Measurements from ENCODE around the gene SNRNP48. TPM values are rescaled to one million over a fixed set of nuclear protein-coding genes. Genes with fewer than 3 reads are reported as not detected.

The SNRNP48 gene
- total and polyA plus RNA-seq, 2 of the 4 experiments (the other 2 are of a cell fraction): 5.2 to 6.2 TPM

- Histone ChIP-seq H3K4me2 (ENCODE audit: low read depth, low read length) (no peak overlapping the region), H3K9me1 (ENCODE audit: insufficient read depth, low read length) (no peaks in the 10 kb centered on the region), H3K4ac (ENCODE audit: low read depth, low read length) (no peak overlapping the region), H2AK5ac (ENCODE audit: low read depth, low read length) (no peak overlapping the region), H2BK5ac (ENCODE audit: low read depth, low read length, poor library complexity, severe bottlenecking) (no peak overlapping the region), H3K4me3 (ENCODE audit: insufficient read depth, low read depth, low read length) (no peak overlapping the region), H3K9me3 (ENCODE audit: control insufficient read depth, insufficient read depth, low read length) (no peaks in the 10 kb centered on the region), H2AK9ac (replicated peaks; ENCODE audit: low read depth, low read length, poor library complexity) (no peak overlapping the region), H4K8ac (ENCODE audit: low read depth in 2 of 2, low read length in 2 of 2) (no peak overlapping the region), H3K27ac (ENCODE audit: insufficient read depth, low read length) (no peak overlapping the region), H3K18ac (ENCODE audit: low read depth, low read length) (no peak overlapping the region), H2AFZ (replicated peaks; ENCODE audit: low read length, poor library complexity) (no peak overlapping the region), H3K14ac (replicated peaks; ENCODE audit: low read depth, low read length) (no peak overlapping the region), H4K91ac (ENCODE audit: insufficient read depth, low read depth, low read length) (no peak overlapping the region), H3K27me3 (ENCODE audit: control insufficient read depth, insufficient read depth, low read length) (no peaks in the 10 kb centered on the region), H4K5ac (ENCODE audit: low read depth, low read length) (no peak overlapping the region), H3K56ac (ENCODE audit: extremely low read depth, insufficient read depth, low read length) (no peak overlapping the region), H3K36me3 (ENCODE audit: control insufficient read depth, insufficient read depth, low read length) (no peaks in the 10 kb centered on the region), H4K20me1 (ENCODE audit: insufficient read depth, low read length) (no peaks in the 10 kb centered on the region), H2BK15ac (ENCODE audit: low read depth, low read length) (no peak overlapping the region), H3K4me1 (ENCODE audit: control insufficient read depth, insufficient read depth, low read length) (peaks cover 3% of the 10 kb centered on the region; the same call in 1 of the 2 replicates), H2BK20ac (ENCODE audit: low read depth, low read length) (no peak overlapping the region), H3K9ac (ENCODE audit: low read depth, low read length) (no peak overlapping the region), H3K79me1 (ENCODE audit: low read depth in 1 of 2, low read length in 2 of 2) (no peaks in the 10 kb centered on the region), H3K23ac (ENCODE audit: low read depth, low read length) (no peak overlapping the region), H2BK120ac (ENCODE audit: low read depth, low read length) (no peak overlapping the region)
- in situ Hi-C loops (cut with MboI; ENCODE audit: low sequenced_read_pairs) (no loop called here), intact Hi-C loops (cut with micrococcal nuclease) (no loop called here), dilution Hi-C loops (cut with HindIII; ENCODE audit: low sequenced_read_pairs, unreplicated experiment) (no loop called here)
- ATAC-seq (ENCODE audit: low read depth): no peak
- CTCF ChIA-PET: no interaction called here
- POLR2A ChIA-PET (ENCODE audit: unreplicated experiment): no interaction called here
- DNase-seq: no peak
- no TSS peak for BruUV-seq (replicated peaks)
- TF ChIP-seq CEBPB (IDR thresholded peaks at IDR 0.05; ENCODE audit: low read depth, low read length) (peak; percentile 65), SMC3 (IDR thresholded peaks at IDR 0.05; ENCODE audit: low read depth, low read length) (no peak)
- WGBS, 2 experiments (ENCODE audit: extremely low coverage in 2 of 2, insufficient read length in 1 of 2): 88% methylated on average over 3 of the region's 12 CpGs; no CpG with 5 or more reads in 1 of the 2 experiments
Measured at GRCh38 chr6:7649037-7649810, 59.2 kb downstream of the SNRNP48 start.
